ENCODE measurements around the gene DVL3. TPM values are rescaled to one million over a fixed set of nuclear protein-coding genes. Genes with fewer than 3 reads are reported as not detected.

Gene DVL3
- polyA plus RNA-seq, 1 donor from 2014 or later, result 78.9 TPM

DNA sequence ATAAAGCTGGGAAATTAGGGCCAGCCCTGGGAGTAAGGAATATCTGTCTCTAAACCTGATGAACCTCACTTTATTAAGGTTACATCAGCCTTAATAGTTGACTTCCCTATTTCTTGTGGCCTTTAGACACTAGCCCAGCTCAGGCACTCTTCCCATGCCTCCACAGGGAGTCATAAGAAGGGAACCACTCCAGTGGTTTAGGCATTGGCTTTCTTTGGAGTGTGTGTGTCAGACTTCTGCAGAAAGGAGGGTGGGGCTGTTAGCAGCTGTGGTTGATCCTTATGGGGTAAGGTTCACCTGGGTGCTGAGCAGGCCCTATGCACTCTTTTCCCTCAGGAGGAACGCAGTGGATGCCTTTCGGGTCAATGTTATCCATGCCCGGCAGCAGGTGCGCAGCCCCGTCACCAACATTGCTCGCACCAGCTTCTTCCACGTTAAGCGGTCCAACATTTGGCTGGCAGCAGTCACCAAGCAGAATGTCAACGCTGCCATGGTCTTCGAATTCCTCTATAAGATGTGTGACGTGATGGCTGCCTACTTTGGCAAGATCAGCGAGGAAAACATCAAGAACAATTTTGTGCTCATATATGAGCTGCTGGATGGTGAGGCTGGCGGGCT is 23.5 kb downstream of the DVL3 start:
- Histone ChIP-seq H3K9ac (ENCODE audit: low read length) (no peak overlapping the region), H3K9me2 (ENCODE audit: insufficient read depth, low read length) (no peaks in the 10 kb centered on the region), H3K36me3 (ENCODE audit: insufficient read depth, low read length) (peaks cover 11% of the 10 kb centered on the region), H3K9me3 (ENCODE audit: low read length) (no peaks in the 10 kb centered on the region), H3K27me3 (ENCODE audit: insufficient read depth, low read depth, low read length) (no peaks in the 10 kb centered on the region), H4K20me1 (ENCODE audit: insufficient read depth) (peaks cover 6% of the 10 kb centered on the region), H3K79me2 (replicated peaks; ENCODE audit: insufficient read depth, low read length) (peaks cover 33% of the 10 kb centered on the region), H3K27ac (ENCODE audit: low read length) (no peak overlapping the region), H3K4me3 (ENCODE audit: low read length) (no peak overlapping the region), H3F3A (ENCODE audit: insufficient read depth, low read length, poor library complexity, severe bottlenecking) (no peaks in the 10 kb centered on the region), H3K4me2 (ENCODE audit: low read length) (no peak overlapping the region), H2AFZ (ENCODE audit: low read depth, low read length) (no peak overlapping the region)
- TF ChIP-seq, protein P1, sequence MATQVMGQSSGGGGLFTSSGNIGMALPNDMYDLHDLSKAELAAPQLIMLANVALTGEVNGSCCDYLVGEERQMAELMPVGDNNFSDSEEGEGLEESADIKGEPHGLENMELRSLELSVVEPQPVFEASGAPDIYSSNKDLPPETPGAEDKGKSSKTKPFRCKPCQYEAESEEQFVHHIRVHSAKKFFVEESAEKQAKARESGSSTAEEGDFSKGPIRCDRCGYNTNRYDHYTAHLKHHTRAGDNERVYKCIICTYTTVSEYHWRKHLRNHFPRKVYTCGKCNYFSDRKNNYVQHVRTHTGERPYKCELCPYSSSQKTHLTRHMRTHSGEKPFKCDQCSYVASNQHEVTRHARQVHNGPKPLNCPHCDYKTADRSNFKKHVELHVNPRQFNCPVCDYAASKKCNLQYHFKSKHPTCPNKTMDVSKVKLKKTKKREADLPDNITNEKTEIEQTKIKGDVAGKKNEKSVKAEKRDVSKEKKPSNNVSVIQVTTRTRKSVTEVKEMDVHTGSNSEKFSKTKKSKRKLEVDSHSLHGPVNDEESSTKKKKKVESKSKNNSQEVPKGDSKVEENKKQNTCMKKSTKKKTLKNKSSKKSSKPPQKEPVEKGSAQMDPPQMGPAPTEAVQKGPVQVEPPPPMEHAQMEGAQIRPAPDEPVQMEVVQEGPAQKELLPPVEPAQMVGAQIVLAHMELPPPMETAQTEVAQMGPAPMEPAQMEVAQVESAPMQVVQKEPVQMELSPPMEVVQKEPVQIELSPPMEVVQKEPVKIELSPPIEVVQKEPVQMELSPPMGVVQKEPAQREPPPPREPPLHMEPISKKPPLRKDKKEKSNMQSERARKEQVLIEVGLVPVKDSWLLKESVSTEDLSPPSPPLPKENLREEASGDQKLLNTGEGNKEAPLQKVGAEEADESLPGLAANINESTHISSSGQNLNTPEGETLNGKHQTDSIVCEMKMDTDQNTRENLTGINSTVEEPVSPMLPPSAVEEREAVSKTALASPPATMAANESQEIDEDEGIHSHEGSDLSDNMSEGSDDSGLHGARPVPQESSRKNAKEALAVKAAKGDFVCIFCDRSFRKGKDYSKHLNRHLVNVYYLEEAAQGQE (IDR thresholded peaks at IDR 0.05; ENCODE audit: borderline replicate concordance), result no peak
- TF ChIP-seq TAF1 (IDR thresholded peaks at IDR 0.05; ENCODE audit: low read depth) (no peak), POLR2AphosphoS5 (IDR thresholded peaks at IDR 0.05) (no peak), EZH2 (IDR thresholded peaks at IDR 0.05; ENCODE audit: borderline replicate concordance, insufficient read depth, low read length, poor library complexity, severe bottlenecking) (no peak), MXI1 (conservative IDR thresholded peaks at IDR 0.05; ENCODE audit: poor library complexity, severe bottlenecking) (no peak), RAD21 (conservative IDR thresholded peaks at IDR 0.05) (no peak), SMC3 (conservative IDR thresholded peaks at IDR 0.05; ENCODE audit: poor library complexity) (no peak), EP300 (conservative IDR thresholded peaks at IDR 0.05; ENCODE audit: poor library complexity, severe bottlenecking) (no peak), CTCF (IDR thresholded peaks at IDR 0.05; ENCODE audit: poor library complexity, severe bottlenecking) (no peak)

- Histone ChIP-seq H3K27ac (ENCODE audit: low read length) (no peak overlapping the region), H3F3A (ENCODE audit: insufficient read depth, low read length, poor library complexity, severe bottlenecking) (no peaks in the 10 kb centered on the region), H3K9me3 (ENCODE audit: low read length) (no peaks in the 10 kb centered on the region), H3K79me2 (replicated peaks; ENCODE audit: insufficient read depth, low read length) (peaks cover 29% of the 10 kb centered on the region), H3K4me2 (ENCODE audit: low read length) (no peak overlapping the region), H3K9me2 (ENCODE audit: insufficient read depth, low read length) (no peaks in the 10 kb centered on the region), H4K20me1 (ENCODE audit: insufficient read depth) (peaks cover 6% of the 10 kb centered on the region), H3K9ac (ENCODE audit: low read length) (no peak overlapping the region), H3K36me3 (ENCODE audit: insufficient read depth, low read length) (peaks cover 11% of the 10 kb centered on the region), H3K27me3 (ENCODE audit: insufficient read depth, low read depth, low read length) (no peaks in the 10 kb centered on the region), H3K4me3 (ENCODE audit: low read length) (no peak overlapping the region), H2AFZ (ENCODE audit: low read depth, low read length) (no peak overlapping the region)
- TF ChIP-seq MXI1 (conservative IDR thresholded peaks at IDR 0.05; ENCODE audit: poor library complexity, severe bottlenecking) (no peak), EZH2 (IDR thresholded peaks at IDR 0.05; ENCODE audit: borderline replicate concordance, insufficient read depth, low read length, poor library complexity, severe bottlenecking) (no peak)
Measured at GRCh38 chr3:184180165-184180564, 25.0 kb downstream of the DVL3 start.

All from neural cell (in vitro differentiated cells).